Lower leg skin (tissue), 3 donors: ENCODE results near the gene GPR158.

Experiments used
- CTCF ChIP-seq, 3 donors: fragments of 450-650 bp; IDR thresholded peaks; one replicate each; pipeline ENCODE4 v1.5.1; 2016; ENCODE audit warnings: antibody characterized with exemption in 3 of 3, mild to moderate bottlenecking in 3 of 3, moderate library complexity in 2 of 3
- POLR2A ChIP-seq, 2 donors: fragments of 450-650 bp; IDR thresholded peaks; one replicate each; pipeline ENCODE4 v1.6.1; 2016 to 2017; ENCODE audit warnings: antibody characterized with exemption in 2 of 2, mild to moderate bottlenecking in 1 of 2, moderate library complexity in 1 of 2

- TF ChIP-seq CTCF (IDR thresholded peaks at IDR 0.05) (no peak), POLR2A (IDR thresholded peaks at IDR 0.05) (no peak)
Measured at GRCh38 chr10:25536027-25536426, 361.2 kb downstream of the GPR158 start.
